Measurements from ENCODE around the gene IRAK3.
A peak's percentile ranks its signal among the peaks of the same experiment; 100 is the strongest.
"Not testable (repeated sequence)": the region's sequence is repeated elsewhere in the genome, so short reads cannot be mapped to it uniquely, and the experiment has no call there.

IRAK3 gene

GRCh38 chr12:66217342-66217917 is 28.4 kb downstream of the IRAK3 start:
- no peak for TF ChIP-seq CTCF (IDR thresholded peaks at IDR 0.05; ENCODE audit: borderline replicate concordance, insufficient read depth, low read depth, low read length)
- H3K4me3 ChIP-seq (ENCODE audit: low read depth, low read length), result no peak overlapping the region

GRCh38 chr12:66228462-66228861 is 39.4 kb downstream of the IRAK3 start:
- TF ChIP-seq CTCF (IDR thresholded peaks at IDR 0.05; ENCODE audit: borderline replicate concordance, insufficient read depth, low read depth, low read length), result no peak
- H3K4me3 ChIP-seq (ENCODE audit: low read depth, low read length), result no peak overlapping the region

- no peak overlapping the region for H3K4me3 ChIP-seq (ENCODE audit: low read depth, low read length)
- no peak for TF ChIP-seq CTCF (IDR thresholded peaks at IDR 0.05; ENCODE audit: borderline replicate concordance, insufficient read depth, low read depth, low read length)
Observed at GRCh38 chr12:66232263-66232662, 43.2 kb downstream of the IRAK3 start.

GRCh38 chr12:66234037-66234693 is 45.2 kb downstream of the IRAK3 start:
- H3K4me3 ChIP-seq (ENCODE audit: low read depth, low read length), result not testable (repeated sequence)
- TF ChIP-seq CTCF (IDR thresholded peaks at IDR 0.05; ENCODE audit: borderline replicate concordance, insufficient read depth, low read depth, low read length), result peak; percentile 27; the same call in 1 of the 2 replicates

- TF ChIP-seq CTCF (IDR thresholded peaks at IDR 0.05; ENCODE audit: borderline replicate concordance, insufficient read depth, low read depth, low read length), result 0 out of 2 replicates have a peak, but pooled peaks have one; percentile 13
- peak overlapping the region; percentile 54 for H3K4me3 ChIP-seq (ENCODE audit: low read depth, low read length)
Observed at GRCh38 chr12:66234773-66235625, 46.0 kb downstream of the IRAK3 start.

GRCh38 chr12:66235626-66236281 is 46.7 kb downstream of the IRAK3 start:
- peak overlapping the region; percentile 54 for H3K4me3 ChIP-seq (ENCODE audit: low read depth, low read length)

GRCh38 chr12:66236282-66236675 is 47.3 kb downstream of the IRAK3 start:
- not testable (repeated sequence) for H3K4me3 ChIP-seq (ENCODE audit: low read depth, low read length)

More at GRCh38 chr12:66235626-66236281, 46.7 kb downstream of the IRAK3 start:
- TF ChIP-seq CTCF (IDR thresholded peaks at IDR 0.05; ENCODE audit: borderline replicate concordance, insufficient read depth, low read depth, low read length), result 0 out of 2 replicates have a peak, but pooled peaks have one; percentile 10

Measured in GM12875 (cell line).